HEK293 (cell line): ENCODE results near the gene SPARC.

Source experiments
- ZNF132 ChIP-seq: fragments of 450-650 bp; formaldehyde crosslinking; IDR thresholded peaks from 2 replicates; pipeline ENCODE4 v1.5.1; 2017; ENCODE audit warnings: missing biosample characterization, missing genetic modification characterization, borderline replicate concordance
- TF ChIP-seq, protein P1 (sequence below): fragments of 450-650 bp; formaldehyde crosslinking; IDR thresholded peaks from 2 replicates; pipeline ENCODE4 v1.5.1; 2016; ENCODE audit warnings: missing biosample characterization, missing genetic modification characterization

DNA sequence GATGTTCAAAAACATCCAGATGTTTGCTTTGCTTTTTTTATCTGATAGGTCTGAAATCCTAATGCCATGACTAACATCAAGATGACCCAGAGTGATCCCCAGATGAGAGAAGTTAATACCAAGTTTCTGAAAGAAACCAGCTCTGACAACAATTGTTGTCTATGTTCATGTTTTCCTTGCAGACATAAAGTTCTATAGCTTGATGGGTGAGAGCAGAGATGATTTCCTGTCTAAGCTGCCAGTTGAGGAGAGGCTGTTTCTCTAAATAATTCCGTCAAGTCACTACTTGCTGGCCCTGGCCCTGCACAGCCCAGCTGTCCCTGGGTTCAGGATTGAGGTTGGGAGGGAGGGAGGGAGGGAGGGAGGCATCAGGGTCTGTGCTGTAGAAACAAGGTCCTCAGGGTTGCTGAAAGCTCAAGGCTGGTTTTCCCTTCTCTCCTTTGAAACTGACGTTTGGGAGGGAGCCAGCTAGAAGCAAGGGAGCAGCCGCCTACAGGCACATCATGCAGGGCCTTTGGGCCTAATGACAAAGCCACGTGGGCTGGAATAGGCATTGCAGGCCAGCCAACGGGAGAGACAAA lies 3.9 kb downstream of the SPARC start:
- TF ChIP-seq ZNF132 (tag by site-specific recombination), result no peak
- TF ChIP-seq, protein P1, sequence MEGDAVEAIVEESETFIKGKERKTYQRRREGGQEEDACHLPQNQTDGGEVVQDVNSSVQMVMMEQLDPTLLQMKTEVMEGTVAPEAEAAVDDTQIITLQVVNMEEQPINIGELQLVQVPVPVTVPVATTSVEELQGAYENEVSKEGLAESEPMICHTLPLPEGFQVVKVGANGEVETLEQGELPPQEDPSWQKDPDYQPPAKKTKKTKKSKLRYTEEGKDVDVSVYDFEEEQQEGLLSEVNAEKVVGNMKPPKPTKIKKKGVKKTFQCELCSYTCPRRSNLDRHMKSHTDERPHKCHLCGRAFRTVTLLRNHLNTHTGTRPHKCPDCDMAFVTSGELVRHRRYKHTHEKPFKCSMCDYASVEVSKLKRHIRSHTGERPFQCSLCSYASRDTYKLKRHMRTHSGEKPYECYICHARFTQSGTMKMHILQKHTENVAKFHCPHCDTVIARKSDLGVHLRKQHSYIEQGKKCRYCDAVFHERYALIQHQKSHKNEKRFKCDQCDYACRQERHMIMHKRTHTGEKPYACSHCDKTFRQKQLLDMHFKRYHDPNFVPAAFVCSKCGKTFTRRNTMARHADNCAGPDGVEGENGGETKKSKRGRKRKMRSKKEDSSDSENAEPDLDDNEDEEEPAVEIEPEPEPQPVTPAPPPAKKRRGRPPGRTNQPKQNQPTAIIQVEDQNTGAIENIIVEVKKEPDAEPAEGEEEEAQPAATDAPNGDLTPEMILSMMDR (tag by site-specific recombination), result no peak
